ENCODE data around the gene POLN.
"Not testable (repeated sequence)": the region's sequence is repeated elsewhere in the genome, so short reads cannot be mapped to it uniquely, and the experiment has no call there.

Gene POLN

DNA sequence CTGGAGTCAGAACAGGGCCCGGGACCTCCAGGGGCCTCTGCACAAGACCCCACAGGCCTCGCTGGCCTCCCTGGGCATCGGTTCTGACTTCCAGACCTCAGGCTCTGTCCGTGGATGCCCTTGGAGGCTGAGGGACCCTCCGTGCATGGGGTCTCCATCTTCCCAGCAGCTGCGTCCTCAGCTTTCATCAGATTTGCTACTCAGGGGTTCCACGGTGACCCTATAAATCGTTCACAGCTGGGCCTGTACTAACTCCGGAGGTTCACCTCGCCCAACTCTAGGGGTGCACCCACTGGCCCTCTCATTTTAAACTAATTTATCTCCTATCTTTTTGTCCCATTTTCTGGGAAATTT is 33.1 kb upstream of the POLN start:
- DNase-seq (ENCODE audit: low spot score), result not testable (repeated sequence)

DNA sequence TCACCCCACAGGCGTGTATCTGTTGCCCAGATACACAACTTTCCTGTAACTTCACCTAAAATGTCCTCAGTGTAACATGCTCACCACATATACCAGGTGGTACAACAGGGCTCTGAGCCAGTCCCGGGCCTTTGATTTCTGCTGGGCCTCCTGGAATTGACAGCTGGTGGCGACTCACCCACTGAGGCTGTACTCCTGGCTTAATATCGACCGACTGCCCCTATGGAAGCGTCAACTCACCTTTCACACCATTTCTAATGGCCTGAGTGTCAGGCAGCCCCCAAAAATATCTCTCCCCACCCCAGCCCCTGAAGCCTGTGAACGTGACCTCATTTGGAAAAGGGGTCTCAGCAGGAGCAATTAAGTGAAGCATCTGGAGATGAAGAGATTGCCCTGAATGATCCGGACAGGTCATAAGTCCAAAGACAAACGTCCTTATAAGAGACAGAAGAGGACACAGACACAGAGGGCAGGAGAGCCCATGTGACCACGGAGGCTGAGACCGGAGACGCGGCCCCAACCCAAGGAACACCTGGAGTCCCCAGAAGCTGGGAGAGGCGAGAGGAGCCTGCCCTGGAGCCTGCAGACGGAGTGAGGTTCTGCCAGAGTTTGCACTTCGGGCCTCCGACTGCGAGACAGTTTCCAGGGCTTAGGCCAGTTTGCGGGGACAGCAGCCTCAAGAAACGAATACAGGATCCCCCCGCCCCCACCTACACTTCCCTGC is 32.6 kb upstream of the POLN start:
- DNase-seq (ENCODE audit: low spot score), result peak; percentile 66

DNA sequence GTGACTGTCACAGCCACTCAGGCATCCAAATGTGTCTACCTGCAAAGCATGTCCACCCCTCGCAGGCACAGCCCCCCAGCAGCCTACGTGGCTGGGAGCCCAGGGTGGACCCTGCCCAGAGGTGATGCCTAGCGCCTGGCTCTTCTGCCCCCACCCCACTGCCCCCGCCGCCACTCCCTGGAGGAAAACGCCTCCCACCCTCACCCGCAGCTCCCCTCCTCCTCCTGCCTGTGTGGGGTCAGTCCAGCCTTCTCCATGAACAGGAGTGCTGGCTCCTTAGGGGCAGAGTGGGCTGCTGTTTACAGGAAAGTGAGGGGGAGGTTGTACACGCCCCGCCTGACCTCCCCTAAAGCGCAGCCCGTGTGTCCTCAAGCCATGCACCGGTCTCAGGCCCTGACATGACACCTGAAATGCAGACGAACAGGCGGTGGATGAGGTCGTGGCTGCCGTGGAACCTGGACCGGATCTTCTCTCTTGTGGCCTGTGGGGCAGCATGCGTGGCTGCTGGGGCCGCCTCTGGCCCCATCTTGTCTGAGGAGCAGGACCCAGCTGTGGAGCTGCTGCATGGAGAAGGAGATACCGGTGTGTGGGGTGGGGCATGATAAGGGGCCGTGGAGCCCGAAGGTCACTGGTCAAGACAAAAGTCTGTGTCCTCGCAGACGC is 31.9 kb upstream of the POLN start:
- DNase-seq (ENCODE audit: low spot score), result no peak

DNA sequence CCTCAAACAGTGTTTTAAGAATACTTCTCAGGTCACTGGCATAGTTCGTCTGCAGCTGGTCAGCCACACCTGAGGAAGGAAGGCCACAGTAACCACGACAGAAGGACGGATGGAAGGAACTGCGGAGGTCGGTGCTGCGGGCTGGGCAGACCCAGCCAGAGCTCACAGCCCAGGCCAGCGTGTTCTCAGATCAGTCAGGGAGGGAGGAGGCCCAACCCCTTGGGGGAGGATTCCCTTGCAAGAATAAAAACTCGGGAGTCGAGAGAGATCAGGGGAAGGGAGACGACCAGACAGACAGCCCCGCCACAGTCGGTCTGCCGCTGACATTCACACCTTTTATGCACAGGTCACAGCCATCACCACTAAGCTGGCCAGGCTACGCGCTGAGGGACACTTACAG is 31.3 kb upstream of the POLN start:
- DNase-seq (ENCODE audit: low spot score), result no peak

DNA sequence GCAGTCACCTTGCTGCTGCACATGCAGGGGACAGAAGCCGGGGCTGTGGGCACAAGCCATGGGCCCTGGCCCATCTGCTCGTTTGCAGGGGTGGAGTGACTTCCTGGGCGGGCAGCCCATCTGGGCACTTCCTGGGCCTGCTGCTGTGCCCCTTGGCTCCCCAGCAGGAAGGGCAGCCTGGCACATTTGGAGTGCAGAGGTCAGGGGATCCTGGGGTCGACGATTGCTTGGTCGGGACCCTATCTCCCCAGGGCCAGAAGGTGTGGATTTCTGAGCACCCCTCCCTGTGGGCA is 30.9 kb upstream of the POLN start:
- DNase-seq (ENCODE audit: low spot score), result no peak

DNA sequence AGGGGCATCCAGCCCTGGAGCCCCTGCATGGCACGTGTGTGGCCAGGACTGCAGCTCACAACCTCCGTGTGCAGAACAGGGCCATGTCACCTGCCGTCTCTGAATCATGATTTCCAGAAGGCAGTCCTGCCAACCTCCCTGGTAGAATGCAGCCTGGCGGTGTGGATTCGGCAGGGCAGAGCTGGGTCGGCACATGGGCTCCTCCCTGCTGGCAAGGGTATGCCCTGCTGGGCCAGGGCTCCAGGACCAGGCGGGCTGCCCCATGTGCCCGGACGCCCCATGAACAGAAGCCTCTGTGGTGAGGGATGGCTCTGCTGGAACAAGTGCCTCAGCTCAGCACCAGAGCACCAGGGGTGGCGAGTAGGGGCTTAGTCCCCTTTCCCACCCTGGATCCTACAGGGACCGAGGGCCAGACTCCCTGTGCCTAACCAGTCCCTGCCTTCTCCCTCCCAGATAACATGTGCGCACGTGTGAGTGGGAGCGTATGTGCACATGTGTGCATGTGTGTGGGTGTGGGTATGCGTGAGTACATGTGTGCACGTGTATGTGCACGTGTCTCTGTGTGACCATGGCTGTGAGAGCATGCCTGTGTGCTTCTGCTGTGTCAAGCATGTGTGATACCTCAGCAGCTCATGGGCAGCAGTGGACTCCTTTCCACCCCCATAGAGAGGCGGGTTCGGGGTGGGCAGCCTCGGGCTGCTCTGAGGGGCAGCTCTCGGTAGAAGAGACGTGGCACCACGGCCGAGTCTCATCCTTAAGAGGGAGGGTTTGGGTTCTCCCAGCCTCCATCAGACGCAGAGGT is 30.3 kb upstream of the POLN start:
- peak; percentile 74 for DNase-seq (ENCODE audit: low spot score)

DNA sequence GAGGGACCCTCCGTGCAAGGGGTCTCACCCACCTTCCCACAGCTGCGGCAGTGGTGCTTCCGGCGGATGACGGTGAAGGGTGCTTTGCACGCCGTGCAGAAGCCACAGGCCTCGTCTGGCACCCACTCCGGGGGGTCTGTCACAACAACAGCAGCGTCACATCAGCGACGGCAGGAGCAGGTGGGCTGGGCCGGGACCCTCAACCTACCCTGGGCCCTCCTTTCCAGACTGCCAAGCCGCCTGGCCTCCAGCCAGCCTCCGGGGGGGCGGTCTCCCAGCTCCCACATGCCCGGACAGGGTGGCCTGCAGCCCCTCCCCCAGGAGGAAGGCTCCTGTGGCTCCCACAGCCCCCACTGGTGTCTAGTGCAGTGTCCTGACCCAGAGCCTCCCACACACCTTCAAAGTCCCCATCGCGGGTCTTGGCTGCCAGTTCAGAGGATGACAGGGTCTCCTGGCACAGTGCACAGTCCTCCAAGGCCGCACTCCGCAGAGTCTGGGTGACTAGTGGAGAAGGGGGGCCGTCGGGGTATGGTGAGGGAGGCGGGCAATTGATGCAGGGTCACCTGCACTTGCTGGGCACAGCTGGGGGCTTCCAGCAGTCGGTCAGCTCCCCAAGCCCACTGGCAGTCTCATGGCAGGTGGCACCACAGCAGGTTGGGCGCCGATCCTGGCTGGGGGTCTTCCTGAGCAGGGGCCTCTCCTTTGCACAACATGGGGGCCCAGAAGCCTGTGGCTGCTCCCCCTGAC is 29.5 kb upstream of the POLN start:
- DNase-seq (ENCODE audit: low spot score), result no peak

DNA sequence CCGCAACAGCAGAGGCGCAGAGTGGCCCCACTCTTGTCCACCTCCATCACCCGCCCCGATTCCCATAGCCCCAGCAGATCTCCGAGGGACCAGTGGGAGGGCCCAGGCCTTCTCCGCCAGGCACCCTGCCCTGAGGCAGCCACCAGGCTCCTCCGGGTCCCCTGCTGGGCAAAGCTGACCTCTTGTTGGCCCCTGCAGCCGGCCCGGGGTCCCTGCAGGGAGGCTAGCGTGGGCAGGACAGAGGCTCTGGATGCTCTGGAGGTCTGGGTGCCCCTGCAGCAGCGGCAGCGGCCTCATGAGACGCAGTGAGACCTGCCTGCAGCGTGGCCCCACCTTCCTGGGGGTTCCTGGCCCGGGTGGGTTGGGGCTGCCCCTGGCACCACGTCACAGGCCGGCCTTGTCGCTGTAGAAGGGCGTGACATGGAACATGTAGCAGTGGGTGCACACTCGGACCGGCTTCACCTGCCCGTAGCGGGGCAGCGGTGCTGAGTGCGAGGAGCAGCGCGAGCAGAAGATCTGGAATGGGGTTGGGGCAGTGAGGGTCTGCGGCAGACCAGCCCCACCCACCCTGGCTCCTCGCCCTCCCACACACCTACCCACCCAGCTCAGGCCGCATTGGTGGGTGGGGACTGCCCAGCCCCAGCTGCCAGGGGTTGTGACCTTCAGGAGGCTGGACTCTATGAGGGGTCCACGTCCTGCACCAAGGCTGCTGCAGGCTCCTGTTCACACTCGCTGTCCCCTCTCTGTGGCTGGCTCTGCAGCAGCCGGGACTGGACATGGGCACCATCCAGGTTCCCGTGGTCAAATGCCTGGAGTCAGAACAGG is 28.6 kb upstream of the POLN start:
- no peak for DNase-seq (ENCODE audit: low spot score)

DNA sequence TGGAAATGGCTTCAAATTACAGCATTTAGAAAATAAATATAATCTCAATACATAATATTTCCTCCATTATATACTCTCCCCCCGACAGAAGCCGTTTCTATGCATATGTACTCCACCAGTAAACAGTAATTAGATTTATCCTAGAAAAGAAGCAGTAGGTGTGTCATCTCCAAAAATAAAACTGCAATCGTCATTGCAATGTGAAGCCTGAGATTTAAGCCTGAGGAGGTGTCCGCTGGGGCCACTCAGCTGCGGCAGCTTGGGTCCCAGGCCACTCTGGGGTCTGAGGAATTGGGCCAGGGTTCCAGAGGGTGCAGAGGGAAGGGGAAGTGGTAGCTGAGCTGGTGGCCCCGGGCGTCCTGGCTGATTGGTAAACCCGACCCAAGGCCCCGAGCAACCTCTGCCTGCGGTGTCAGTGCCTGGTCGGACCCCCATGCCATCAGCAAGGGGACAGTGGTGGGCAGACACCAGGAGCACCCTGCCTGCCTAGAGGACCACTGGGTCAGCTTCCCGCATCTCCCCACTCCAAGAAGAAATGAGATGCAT is 27.8 kb upstream of the POLN start:
- DNase-seq (ENCODE audit: low spot score), result no peak

DNA sequence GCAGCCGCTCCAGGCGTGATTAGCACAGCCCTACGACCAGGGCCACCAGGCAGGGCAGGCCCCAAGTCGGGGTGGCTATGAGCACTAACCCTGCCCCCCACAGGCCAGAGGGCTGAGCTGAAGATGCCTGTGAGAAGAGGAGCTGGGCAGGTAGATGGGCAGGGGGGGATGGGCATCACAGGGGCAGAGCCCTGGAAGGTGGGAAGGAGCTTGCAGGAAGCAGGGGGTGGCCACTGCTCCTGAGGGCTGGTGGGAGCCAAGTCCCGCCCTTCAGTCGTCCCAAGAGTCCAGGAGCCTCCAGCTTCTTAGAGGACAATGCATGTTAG is 27.2 kb upstream of the POLN start:
- DNase-seq (ENCODE audit: low spot score), result no peak

DNA sequence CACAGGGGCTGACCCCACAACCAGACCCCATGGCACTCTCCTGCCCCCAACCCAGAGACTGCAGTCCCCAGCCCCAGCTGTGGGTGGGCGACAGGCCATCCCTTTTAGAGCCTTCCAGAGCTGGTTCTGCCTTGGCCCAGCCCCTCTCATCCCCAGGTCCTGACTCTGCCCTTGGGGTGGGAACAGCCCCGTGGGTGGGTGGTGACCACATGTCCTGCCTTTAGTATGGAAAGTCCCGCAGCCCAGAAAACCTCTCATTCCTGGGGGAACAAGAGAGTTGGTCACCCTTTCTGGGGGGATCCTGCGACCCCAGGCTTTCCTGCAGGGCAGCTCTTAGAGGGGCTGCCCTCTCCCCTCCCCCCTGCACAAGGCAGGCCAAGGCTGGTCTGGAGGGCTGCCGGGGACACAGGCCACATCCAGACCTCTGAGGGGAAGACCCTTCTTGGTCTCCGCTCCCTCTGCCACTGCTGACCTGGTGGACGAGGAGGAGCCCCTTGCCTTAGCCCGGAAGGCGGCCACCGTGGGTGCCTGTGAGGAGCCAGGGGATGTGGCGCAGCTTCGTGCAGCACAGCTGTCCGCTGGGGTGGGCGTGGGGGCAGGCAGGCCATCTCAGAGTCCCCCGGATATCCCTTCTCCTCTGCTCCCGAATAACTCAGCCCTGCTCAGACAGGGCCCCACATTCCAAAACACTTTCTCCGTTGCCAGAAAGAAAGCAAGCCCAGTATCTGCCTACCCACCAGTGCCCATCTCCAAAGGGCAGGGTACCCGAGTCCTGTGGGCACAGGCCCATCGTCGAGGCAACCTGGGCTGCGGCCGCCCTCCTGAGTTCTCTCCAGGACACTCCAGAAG is 26.7 kb upstream of the POLN start:
- DNase-seq (ENCODE audit: low spot score), result no peak

DNA sequence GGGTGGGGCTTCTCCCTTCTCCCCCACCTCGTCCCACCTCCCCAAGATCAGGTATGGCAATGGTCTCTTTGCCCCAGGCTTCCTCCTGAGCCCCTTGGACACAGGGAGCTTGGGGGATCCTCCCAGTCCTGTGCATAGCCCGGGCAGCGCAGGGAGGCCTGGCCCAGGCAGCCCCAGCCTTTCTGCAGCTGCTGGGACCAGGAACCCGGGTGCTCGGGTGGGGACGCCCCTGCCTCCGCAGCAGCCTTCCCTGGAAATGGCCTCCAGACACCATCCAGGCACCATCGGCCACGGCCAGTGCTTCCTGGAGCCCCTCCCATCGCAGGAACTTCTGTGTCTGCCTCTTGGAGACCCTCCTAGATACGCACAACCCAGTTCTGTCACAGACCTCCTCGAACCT is 25.9 kb upstream of the POLN start:
- no peak for DNase-seq (ENCODE audit: low spot score)

DNA sequence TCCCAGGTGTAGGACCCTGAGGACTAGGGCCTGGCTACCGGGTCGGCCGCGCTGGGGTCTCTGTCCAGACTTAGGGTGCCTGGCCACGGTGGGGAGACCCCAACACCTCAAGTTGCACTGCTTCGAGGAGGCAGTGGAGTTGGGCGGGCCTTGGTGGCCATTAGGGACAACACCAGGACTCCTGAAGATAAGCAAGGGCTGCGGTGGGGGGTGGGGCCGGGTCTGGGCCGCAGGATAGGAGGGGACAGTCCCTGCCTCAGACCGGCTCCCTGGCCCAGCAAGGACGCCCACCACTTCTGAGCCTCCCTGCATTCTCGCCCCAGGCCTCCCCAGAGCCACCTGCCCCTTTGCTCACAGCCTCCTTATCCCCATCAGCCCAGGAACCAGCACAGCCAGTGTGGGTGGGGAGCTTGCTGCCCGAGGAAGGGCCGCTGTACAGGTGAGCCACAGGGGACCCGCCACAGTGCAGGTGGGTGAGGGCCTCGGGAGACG is 25.4 kb upstream of the POLN start:
- DNase-seq (ENCODE audit: low spot score), result no peak

DNA sequence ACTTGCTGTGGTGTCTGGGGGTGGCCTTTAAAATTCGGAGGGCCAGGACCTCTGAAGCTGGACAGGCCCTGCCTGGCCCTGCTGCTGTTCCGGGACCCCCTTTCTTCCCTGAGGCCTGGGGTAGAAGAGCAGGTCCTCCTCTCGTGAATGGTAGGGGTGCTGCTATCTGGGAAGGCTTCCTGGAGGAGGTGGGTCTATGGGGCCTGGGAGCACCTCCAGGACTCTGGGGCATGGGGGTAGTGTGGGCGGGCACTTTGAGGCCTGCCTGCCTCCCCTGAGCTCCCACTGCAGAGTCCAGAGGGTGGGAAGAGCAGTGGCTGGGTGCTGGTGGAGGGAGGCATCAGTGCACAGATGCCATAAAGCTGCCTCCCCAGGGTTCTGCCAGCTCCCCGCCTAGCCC is 24.9 kb upstream of the POLN start:
- DNase-seq (ENCODE audit: low spot score), result no peak

DNA sequence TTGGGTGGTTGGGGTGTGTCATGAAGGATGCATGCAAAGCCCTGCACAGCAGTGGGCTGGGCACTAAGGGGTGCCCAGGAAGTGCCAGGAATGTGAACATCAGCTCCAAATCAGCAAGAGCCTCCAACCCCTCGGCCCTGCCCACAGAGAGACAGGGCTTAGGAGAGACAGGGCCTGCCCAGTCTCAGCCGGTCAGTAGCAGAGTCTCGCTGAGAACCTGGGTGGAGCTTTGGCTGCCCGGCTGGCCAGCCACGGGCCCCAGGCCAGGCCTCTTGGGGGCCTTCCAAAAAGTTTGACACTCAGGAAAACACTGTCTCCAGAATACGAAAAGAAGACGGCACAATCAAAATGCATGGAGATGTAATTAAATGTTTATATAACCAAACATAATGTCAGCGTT is 24.3 kb upstream of the POLN start:
- peak; percentile 80 for DNase-seq (ENCODE audit: low spot score)

DNA sequence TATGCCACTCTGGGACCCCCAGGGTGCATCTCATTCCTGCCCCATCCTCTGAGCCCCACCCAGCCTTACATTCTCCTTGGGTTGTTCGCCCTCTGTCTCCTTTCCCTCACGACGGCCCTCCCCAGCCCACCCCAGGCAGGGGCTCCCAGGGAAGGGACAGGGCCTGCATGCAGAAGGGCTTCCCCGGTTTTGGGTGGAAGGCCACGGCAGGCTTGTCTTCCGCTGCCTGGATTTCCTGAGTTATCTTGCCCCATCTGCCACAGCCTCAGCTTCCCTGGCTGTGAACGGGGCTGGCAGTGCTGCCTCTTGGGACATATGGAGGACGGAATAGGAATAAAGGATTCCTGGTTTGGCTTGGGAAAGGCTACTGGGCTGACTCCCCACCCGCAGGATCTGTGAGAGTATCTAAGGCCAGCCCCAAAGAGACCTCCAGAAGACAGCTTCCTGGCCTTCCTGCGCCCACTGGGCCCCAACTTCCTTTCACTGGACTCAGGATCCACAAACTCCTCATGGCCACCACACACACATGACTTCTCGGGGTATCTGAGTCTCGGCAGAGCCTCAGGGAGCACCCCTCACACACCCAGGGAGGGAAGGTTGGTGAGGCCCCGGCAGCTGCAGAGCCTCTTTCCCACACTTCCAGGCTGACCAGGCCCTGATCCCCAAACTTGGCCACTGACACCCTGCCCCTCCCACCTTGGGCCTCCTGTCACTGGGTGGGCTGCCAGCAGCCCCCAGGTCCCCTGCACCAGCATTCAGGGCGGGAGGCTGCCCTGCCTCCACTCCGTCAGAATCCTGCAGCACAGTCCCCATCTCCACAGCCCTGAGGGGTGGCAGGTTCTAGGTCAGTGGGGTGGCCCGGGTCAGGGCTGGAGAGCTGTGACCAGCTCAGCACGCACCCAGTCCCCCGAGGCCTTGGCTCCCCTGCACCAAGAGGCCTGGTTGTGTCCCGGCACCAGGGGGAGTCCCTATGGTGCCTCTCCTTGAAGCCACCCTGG is 23.5 kb upstream of the POLN start:
- DNase-seq (ENCODE audit: low spot score), result no peak

DNA sequence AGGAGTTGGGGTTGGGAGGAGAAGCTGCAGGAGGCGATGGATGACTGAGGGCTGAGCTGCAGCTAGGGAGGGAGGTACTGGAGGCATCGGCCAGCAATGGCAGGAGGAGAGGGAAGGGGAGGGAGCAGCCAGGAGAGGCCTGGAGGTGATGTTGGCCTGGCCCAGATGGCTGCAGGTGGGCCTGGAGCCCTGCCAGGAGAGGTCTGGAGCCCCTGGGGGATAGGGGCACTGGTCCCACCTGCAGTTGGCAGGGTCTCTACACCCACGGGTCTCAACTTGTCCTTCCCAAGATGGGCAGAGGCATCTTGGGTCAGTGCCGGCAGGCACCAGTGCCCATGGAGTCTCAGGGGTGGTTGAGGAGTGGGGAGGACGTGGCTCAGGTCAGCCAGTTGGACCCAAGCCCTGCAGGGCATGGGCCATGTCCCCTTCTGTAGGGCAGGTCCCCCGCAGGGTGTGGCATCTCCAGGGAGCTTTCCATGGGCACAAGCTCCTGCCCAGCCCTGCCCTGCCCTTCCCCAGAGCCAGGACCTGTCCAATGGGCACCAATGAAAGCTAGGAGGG is 22.6 kb upstream of the POLN start:
- DNase-seq (ENCODE audit: low spot score), result no peak

DNA sequence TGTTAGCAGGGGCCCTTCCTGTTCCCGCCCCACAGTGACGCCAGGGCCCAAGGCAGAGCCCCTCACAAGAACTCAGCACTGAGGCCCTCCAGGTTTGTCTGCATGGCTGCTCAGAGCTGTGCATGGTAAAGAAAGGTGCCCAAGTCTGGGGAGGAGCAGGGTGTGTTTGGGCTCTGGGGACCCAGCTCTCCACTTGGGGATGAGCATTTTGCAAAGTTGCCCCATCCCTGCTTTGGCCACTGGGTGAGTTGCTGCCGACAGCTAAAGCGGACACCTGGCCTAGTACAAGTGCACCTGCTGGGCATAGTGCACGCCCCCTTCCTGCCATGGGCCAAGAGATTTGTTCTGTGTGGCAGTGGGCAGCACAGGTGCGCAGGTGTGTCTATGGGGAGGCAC is 22.0 kb upstream of the POLN start:
- DNase-seq (ENCODE audit: low spot score), result no peak

DNA sequence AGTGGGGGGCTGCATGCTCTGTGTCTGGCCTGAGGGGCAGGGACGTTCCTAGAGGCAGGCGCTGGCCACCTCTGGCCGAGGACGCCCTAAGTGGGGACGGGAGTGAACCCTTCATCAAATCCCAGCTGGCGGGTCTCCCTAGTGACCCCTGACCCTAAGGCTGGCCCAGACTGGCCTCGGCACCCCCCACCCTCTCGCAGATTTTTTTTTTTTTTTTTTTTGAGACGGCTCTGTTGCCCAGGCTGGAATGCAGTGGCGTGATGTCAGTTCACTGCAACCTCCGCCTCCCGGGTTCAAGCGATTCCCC is 21.0 kb upstream of the POLN start:
- DNase-seq (ENCODE audit: low spot score), result no peak

Measured in cerebellar cortex (tissue), 1 donor.